ENCODE data around the gene ABHD14A.
"Not testable (repeated sequence)": the region's sequence is repeated elsewhere in the genome, so short reads cannot be mapped to it uniquely, and the experiment has no call there.

ABHD14A gene

GRCh38 chr3:51975852-51976549 lies 1.1 kb downstream of the ABHD14A start:
- peak; percentile 81 for DNase-seq

DNA sequence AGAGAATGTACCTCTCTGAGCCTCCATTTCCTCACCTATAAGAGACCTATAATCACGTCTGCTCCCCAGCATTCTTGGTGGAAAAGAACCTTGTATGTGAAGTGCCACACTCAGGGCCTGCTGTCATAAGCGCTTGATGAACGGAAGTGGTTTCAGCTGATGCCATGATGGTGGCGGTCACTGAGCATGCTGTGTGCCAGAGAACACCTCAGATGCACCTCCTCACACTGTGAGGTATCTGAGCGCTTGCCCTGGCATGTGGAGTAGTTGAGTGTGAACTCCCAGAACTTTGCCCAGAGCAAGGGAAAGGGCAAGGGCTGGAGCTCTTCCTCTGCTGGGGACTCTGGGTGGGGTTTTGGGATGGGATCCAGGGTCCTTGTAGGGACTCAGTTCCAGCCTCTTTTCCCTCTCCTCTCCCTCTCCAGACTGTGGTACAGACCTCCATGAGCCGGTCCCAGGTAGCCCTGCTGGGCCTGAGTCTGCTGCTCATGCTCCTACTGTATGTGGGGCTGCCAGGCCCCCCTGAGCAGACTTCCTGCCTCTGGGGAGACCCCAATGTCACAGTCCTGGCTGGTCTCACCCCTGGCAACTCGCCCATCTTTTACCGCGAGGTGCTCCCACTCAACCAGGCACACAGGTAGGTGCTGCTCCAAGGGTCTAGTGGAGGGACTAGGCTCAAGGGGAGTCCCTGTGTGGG lies 2.7 kb downstream of the ABHD14A start:
- no peak for DNase-seq

DNA sequence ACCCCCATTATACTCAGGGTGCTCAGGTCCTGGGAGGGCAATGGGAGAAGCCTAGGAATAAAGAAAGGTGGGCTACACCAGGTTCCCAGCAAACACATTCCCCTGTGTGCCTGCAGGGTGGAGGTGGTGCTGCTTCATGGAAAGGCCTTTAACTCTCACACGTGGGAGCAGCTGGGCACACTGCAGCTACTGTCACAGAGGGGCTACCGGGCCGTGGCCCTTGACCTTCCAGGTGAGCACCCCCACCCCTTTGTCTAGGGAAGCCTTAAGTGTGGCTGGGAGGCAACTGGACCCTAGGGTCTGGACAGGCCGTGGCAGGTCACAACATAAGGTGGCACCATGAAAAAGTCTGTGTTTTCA lies 3.3 kb downstream of the ABHD14A start:
- no peak for DNase-seq

- no peak for DNase-seq
These were observed 5.4 kb downstream of the ABHD14A start for GRCh38 chr3:51980253-51980652.

DNA sequence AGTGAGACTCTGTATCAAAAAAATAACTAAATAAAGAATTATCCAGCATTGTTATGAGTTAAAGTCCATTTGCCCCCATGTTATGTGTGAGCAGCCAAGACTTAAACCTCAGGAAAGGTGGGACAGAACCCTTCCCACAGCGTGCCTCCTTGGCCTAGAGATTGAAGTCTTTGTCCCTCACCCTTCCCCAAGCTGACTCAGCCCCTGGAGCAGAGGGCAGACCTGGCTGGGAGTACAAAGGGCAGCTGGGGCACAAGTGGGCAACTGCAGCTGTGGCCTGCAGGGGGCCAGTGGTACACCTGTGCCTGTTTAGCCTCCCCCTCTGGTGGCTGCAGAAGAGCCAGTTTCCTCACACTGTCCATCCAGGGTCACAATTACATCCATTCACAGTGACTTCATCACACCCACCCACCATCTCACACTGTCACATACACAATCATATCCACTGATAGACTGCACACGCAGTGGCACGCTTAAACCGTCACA lies 7.5 kb downstream of the ABHD14A start:
- peak; percentile 92 for DNase-seq

DNA sequence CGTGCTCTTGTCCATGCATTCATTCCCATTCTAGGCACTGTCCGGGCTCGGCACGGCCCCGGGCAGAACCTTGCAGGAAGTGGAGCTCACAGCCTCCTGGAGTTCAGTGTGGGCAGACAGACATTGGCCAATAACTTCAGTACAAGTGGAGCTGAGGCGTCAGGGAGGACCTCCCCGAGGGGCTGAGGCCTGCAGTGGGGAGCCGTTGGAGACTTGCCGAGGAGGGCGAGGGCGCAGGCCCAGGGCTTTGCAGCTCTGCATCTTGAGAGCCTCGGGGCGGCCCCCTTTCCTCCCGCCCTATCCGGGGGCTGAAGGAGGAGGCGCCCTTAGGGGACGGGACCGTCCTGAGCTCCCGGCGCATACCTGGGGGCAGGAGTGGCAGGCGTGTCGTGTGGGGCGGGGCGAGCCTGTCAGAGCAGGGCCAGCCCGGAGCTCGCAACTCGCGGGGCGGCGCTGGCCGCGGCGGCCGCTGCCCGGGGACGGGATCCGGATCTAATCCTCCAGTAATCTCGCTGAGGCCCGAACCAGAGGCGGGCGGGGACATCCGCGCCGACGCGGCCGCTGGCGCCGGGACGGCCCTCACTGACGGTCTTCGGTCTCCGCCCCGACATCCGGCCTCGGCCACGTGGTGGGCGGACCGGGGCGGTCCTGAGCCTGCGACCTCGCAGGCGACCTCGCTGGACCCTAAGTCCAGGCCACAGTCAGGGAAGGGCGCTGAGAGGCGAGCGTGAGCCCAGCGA lies 8.1 kb downstream of the ABHD14A start, which contains the start of gene ACY1:
Gene ACY1, plus strand, starts transcription at position 698 of the 740 bp plus-strand sequence. CDS start 530 bp downstream, outside the sequence.
- peak; percentile 96 for DNase-seq

- no peak for DNase-seq
These were observed 8.9 kb downstream of the ABHD14A start for GRCh38 chr3:51983578-51984268.

DNA sequence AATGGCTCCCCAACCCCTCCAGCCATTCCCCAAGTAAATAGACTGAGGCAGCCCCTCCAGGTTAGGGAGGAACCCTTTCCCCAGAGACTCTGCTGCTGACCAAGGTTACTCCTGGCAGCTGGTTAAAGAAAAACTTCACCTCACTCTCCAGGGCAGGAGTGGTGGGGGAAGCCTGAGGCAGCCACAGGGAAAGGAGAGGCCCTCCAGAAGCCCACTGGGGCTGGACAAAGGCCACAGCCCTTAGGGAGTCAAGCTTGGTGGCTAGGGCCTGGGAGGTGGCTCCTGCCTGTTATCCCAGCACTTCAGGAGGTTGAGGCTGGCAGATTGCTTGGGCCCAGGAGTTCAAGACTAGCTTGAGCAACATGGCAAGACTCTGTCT lies 9.4 kb downstream of the ABHD14A start:
- no peak for DNase-seq

GRCh38 chr3:51985063-51985462 lies 10.2 kb downstream of the ABHD14A start:
- no peak for DNase-seq

- no peak for DNase-seq
These were observed 11.4 kb downstream of the ABHD14A start for GRCh38 chr3:51986010-51986947.

DNA sequence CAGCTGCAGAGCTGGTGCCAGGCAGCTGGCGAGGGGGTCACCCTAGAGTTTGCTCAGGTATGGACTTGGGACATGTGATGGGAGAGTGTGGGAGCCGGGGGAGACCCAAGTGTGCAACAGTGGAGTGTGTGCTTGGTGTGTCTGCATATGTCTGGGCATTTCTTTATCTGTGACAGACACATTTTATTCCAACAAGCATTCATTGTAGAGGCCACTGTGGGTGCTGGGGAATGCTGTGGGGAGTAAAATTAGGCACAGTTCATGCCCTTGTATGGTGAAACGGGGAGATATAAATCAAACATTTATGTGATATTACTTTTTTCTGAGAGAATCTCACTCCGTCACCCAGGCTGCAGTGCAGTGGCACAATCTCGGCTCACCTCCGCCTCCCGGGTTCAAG lies 12.7 kb downstream of the ABHD14A start:
- no peak for DNase-seq

GRCh38 chr3:51988286-51989146 lies 13.7 kb downstream of the ABHD14A start:
- DNase-seq = no peak

- peak; percentile 41 for DNase-seq
These were observed 15.7 kb downstream of the ABHD14A start for GRCh38 chr3:51990501-51990971.

- no peak for DNase-seq
These were observed 17.3 kb downstream of the ABHD14A start for GRCh38 chr3:51992017-51992682.

- DNase-seq = not testable (repeated sequence)
These were observed 18.8 kb downstream of the ABHD14A start for GRCh38 chr3:51993657-51994056.

- no peak for DNase-seq
These were observed 19.7 kb downstream of the ABHD14A start for GRCh38 chr3:51994530-51994929.

DNA sequence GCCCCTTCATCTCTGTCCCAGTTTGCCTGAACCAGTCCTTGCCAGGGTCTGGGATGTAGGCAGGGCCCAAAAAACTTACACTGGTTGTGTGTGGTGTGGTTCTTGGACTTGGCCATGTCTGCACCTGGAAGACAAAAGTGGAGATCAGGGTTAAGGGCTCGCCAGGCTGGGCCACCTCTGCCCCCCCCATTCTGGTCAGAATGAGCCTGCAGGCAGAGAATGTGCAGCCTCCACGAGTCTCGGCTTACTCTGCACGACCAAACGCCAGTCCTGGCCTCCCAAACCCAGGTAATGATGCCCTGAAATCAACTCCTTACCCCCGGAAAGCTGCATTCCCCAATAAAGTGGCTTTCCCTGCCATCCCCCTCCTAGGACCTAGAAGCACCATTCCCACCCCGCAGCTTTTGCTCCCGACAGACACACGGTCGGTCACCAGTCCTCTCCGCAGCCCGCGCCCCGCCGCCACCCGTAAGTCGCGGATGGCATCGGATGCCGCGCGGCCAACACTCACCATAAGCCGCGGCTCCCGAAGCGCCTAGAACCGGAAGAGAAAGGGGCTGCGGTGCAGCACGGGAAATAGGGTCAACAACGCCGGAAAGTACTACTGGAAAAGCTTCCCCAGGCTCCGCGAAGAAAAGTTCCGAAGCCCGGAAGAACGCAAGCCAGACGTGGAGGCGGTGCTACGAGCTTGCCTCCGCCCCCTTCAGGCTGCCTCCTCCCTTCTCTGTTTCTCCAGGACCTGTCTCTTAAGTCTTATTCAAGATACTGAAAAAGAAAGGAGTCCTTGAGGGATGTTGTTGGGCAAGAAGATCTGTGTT lies 20.7 kb downstream of the ABHD14A start, which contains the start of gene RPL29:
Gene RPL29, minus strand, starts transcription at position 550 of the 818 bp plus-strand sequence. Its CDS starts 434 bp downstream, at position 116.
- DNase-seq = peak; percentile 96

DNA sequence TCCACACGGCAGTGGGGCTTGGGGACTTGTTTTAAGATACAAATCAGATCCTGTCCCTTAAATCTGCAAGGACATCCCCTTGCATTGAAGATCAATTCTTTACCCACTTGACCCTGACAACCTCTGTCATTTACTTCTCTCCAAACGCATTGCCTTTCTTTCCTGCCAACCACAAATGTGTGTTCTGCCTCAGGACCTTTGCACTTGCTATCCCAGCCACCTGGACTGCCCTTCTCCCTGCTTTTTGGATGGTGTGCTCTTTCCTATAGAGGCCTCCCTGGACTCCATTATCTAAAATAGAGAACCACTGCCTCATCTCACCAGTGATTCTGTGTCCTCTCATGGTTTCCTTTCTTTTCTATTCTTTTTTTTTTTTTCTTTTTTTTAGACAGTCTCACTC lies 22.3 kb downstream of the ABHD14A start:
- no peak for DNase-seq

Data from islet precursor cell (in vitro differentiated cells).